Nucleus accumbens (tissue), 56 donors: ENCODE data around the gene S100B.

ENCODE experiments used
- DNase-seq, 56 donors: peaks; one replicate each; lab custom pipeline; 2025; lab: John Stamatoyannopoulos, UW

The S100B gene

DNA sequence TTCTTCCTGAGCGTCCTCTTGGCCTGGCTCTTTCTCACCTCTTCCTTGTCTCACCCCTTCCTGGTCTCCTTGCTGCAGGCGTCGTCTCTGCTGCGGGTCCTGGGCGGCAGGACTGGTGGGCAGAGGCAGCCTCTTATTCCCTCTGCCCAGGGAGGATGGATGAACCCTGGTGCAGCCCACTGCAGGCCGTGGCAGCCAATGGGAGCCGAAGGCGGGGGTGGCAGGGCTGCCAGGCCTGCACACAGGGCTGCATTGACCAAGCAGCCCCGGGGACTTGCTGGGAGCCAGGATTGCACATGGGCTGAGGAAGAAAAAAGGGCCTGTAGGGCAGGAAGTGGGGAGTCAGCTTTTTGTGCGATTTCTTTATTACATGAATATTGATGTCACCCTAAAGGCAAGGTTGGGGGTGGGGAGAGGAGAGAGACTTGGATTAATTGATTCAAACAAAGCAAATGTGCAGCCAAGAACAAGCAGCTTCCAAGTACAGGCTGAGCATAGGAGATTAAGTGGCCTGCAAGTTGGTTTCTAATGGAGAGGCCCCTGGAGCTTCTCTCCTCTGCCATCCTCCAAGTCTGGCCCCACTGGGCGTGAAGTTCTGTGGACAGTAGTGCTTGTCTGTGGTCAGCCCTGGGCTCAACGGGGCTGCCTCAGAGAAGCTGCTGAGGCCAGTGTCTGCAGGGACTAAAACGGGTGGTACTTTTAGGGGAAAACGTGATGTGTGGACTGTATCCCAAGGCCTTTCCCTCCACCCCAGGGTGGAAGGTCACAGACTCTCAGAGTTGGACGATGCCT lies at the start of gene S100B:
Gene S100B, minus strand, starts transcription at position 108 of the 792 bp plus-strand sequence. CDS start 2,667 bp downstream, outside the sequence.
- peak in 54 of 56 donors; percentile 39 to 95 (median 86) for DNase-seq

DNA sequence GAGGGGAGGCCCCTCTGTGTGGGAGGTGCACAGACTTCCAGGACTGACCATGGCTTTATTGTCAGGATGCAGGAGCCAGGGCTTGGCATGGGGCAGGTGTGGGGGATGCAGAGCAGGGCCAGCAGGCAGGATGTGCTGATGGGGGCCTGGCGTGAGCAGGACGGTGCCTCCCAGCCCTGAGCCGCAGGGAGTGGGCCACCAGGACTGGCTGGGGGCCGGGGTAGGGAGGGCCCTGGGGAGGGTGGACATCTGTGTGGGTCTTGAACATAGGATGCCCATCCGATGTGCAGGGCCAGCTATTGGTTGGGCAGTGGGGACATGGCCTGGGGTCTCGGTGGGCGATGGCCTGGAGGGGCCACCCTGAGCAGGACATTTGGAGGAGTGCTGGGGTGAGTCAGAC lies 46.2 kb upstream of the S100B start:
- DNase-seq = no peak

DNA sequence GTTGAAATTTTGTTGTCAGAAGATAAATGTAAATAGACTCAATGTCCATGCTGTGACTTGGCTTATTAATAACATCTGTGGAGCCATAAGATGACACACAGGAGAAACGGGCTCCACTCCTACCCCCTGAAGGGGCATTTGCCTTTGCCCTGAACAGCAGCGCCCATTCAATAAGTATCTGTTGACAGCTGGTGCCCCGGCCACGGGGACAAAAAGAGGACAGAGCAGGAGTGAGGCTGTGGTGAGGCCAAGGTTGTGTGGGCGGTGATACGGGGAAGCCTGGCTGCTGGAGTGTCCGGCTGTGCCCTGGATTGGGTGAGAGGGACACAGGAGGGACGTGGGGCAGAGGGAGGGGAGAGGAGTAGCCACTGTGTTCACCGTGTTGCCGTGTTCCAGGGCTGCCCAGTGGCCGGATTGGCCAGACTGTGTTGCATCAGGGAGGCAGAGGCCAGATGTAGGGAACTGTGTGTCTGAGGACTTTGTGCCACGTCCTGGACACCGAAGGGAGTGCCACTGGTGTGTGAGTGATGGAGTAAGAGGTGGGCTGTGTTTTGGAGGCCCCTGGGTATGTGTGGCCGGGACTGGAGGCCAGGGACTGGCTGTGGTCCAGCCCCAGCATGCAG lies 45.7 kb upstream of the S100B start:
- no peak for DNase-seq

DNA sequence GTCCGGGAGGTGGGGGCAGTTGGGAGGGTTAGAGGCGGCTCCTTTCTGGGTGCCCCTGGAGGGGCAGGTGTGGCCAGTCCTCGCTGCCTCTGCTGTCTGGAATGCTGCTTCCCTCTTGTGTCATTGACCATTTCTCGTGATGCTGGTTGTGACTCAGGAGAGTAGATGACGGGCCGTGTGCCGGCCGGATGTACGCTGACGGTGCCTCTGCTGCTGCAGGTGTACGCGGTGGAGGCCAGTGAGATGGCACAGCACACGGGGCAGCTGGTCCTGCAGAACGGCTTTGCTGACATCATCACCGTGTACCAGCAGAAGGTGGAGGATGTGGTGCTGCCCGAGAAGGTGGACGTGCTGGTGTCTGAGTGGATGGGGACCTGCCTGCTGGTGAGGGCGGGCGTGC lies 44.5 kb upstream of the S100B start:
- DNase-seq = no peak

DNA sequence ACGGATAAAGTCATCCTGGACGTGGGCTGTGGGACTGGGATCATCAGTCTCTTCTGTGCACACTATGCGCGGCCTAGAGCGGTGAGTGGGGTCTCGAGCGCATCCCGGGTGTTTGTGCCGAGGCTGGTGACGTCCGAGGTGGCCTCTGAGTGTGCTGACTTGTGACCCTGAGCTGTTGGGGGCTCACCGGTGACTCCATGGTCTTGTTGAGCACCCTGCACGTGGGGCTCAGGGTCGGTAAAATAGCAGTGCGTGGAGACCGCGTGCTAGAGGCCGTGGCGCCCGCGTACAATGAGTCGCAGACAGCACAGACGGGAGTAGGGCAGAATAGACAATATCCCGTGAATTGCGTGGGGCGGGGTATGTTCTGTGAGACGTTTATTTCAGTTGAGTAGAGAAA lies 43.7 kb upstream of the S100B start:
- DNase-seq = no peak

DNA sequence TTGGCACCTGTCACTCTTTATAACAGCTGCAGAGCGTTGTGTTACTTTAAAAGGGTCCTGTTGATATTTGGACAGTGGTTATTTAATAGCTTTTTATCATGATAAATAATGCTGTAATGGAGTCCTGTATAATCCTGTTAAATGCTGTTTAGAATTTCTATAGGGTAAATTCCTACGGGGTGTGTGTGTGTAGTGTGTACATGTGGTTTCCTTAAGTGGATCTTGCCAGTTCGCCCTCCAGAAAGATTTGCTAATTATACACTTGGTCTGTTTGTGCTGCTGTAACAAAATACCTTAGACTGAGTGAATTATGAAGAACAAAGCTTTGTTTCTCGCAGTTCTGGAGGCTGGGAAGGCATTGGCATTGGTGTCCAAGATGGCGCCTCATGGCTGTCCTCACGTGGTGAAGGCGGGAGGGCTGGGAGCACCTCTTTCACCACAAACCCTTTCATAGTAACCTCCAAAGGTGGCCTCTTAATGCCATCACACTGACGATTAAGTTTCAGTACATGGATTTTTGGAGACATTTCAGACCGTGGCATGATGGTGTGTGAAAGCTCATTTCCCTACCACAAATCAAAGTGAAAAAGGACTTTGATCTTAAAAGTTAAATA lies 41.8 kb upstream of the S100B start:
- DNase-seq = no peak

DNA sequence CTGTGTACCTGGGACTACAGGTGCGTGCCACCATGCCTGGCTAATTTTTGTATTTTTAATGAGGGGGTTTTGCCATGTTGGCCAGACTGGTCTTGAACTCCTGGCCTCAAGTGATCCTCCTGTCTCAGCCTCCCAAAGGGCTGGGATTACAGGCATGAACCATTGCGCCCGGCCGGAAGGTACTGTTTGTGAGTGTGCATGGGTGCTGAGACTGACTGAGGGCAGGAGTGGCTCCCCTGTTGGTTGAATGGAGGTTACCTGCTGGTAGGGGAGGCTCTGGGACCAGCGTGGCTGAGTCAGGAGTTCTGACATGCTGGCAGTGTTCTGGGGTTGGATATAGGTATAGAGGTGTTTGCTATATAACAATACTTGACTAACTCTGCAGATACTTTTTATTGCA lies 41.0 kb upstream of the S100B start:
- no peak for DNase-seq

DNA sequence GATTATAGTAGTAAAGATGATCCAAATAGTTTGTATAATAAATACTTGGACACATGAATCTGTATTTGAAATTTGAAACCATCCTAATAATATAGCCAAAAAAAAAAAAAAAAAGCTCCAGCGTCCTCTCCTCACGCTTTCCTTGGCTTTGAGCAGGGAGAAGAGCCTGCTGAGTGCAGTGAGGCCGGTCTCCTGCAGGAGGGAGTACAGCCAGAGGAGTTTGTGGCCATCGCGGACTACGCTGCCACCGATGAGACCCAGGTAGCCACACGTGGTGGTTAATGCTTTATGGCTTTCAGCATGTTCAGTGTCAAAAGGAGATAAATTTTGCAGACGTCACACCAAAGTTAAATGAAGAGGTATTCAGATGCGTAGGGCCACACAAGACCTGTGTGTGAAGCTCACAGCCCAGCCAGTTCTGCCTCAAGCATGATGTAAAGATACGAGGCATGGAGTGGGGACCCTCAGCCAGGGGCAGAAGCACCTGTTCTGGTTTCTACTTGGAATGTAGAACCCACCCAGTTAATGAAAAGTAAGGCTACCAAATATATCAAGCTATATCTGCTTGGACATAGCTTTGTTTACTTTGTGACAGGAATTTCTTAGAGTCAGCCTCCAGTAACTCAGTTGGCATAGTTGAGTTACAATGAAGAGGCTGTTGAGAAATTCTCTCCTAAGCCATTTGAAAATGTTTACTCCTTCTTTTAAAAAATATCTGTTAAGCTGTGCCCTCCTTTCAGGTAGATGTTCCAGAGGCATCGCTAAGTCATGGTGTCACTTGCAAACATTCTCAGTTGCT lies 38.7 kb upstream of the S100B start:
- DNase-seq = no peak

DNA sequence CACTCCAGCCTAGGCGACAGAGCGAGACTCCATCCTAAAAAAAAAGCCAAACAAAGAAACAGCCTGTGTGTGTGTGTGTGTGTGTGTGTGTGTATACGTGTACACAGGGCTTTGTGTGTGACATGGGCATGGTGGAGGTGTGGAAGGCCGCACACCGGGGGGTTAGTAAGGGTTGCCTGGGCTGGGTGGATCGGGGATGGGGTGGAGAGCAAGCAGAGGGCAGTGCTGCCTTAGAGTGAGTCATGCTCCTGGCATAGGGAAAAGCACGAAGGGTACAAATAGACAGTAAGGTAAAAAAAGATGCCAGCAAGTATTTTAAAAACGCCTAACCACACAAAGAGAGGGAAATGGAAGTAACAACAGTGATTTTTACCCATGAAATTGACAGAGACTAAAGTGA lies 36.8 kb upstream of the S100B start:
- no peak for DNase-seq

DNA sequence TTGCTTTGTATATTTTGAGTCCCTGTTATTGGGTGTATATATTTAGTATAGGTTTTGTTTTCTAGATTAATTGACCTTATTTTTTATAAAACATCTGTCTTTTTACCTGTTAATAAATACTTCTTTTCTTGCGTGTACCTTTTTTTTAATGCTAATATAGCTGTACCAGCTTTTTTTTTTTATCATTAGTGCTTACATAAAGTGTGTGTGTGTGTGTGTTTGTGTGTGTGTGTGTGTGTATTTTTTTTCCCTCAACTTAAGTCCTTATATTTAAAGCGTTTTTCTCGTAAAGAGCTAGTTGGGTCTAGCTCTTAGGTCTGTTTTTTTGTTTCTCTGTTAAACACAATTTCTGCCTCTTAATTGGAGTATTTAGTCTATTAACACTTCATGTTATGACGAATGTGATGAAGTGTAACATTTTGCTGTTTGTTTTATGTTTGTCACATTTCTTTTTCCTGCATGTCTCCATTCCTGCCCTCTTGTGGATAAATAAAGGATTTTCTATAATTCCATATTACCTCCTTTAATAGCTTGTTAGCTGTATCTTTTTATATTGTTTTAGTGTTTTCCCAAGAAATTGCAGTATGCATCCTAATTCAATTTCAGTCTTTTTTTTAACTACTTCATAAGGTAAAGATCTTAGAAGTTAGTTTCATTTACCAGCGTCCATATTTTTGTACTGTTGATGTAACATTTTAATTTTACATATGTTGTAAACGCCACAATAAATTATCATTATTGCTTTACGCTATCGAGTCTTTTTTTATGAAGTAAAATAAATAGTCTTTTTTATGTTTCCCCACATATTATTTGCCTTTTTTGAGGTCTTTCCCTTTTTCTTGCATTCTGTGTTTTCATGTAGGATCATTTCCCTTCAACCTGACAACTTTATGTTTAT lies 34.9 kb upstream of the S100B start:
- DNase-seq = no peak

DNA sequence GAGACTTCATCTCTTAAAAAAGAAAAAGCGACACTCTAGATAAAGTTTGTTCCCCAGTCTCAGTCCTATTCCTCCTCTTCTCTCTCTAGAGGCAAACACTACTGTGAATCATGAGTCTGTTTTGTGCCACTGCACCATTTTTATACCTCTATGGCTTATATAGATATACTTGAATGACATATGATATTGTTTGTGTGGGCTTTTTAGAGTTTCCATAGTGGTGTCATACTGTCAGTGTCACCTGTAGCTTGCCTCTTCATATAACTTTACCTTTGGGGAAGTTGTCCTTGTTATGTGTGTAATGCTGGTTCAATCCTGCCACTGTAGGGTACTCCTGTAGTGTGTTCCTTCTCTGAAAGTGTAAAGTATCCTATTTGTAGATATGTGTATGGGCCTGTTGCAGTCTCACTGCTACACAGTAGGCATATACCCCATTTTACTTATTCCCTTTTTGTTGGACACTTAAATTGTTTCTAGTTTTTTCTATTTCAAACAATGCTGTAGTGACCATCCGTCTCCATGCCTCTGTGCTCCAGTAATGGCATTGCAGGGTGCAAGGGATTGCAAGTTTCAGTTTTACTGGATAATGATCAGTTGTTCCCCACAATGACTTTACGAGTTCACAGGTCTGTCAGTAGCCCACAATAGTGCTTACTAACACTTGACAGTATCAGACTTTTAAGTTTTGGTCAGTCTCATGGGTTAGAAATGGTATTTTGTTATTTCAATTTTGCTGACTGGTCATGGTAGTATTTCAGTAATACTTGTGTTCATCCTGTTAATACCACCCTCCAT lies 33.3 kb upstream of the S100B start:
- DNase-seq = no peak

DNA sequence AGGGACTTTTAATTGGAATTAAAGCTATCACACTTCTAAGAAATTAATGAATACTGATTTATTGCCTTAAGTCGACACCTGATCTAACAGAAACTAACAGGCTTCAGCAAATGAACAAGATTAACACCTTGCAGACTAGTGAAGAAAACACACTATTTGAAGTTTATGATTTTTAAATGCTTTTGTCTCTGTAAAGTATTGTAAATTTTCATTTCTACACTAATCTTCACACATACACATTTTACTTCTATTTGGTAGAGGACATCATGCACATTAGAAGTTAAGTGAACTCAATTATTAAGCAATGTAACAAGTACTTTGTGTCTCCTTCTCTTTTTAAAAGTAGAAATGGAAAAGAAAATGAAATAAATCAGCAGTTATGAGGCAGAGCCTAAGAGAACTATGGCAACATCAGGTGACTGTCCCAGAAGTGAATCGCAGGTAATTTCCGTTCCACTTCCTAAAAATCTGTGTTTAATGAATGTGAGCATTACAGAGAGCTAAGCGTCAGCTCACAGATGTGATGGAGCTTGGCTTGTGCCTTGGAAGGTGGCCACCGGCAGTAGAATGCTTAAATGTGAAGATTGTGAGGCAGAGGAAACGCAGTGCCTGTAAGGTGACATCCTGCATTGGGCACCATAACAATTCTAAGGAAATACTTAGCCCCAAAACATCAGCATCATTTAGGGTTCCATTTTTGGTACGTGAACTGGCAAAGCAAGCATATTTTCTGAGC lies 31.8 kb upstream of the S100B start:
- no peak for DNase-seq

DNA sequence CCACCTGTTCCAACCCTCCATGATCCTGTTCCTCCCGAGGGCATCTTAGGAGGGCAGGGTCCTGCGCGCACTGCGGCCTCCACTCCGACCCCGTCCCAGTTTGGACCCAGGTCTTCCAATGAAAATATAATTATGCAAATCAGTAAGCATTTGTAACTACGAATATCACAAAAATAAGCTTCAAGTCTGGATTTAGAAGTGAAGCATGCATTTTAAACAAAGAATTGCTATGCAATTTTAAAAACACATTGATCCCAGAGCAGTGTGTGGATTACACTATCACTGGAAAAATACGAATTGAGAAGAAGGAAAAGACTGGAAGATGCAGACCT lies 31.3 kb upstream of the S100B start:
- DNase-seq = no peak

DNA sequence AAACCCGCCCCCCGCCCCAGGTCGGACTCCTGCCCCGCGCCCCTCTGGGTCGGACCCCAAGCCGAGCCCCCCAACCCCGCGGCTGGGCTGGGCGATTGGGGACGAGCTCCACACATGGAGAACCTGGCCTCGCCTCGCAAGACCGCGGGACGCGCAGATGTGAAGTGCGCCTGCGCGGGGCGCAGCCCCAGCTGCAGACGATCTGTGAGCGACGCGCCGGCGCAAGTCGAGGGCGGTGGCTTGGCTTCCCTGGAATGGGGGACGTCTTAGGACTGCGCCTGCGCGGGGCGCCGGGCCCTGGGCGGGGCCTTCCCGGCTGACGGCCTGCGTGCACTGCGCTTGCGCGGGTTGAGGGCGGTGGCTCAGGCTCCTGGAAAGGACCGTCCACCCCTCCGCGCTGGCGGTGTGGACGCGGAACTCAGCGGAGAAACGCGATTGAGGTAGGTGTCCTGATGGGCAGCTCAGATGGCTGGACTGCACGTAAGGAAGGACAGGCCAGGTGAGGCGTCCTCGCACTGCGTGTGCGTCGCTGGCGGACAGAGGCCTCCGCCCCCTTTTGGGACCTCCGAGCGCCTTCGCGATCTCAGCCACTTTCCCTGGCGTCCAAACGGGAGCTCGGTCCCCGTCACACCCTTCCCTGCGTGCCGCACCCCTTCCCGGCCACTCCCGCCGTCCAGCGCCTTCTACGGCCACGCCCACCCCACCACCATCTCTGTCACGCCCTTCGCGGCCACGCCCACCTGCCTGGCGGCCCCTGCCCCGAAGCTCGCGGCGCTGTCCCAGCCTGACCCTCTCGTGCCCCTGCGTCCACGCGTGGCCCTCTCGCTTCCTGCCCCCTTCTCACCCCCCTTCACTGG lies 30.7 kb upstream of the S100B start, which contains the start of gene PRMT2:
Gene PRMT2, plus strand, starts transcription at position 351 of the 857 bp plus-strand sequence. CDS start 1,278 bp downstream, outside the sequence.
- DNase-seq = peak; percentile 56 to 98 (median 94)

DNA sequence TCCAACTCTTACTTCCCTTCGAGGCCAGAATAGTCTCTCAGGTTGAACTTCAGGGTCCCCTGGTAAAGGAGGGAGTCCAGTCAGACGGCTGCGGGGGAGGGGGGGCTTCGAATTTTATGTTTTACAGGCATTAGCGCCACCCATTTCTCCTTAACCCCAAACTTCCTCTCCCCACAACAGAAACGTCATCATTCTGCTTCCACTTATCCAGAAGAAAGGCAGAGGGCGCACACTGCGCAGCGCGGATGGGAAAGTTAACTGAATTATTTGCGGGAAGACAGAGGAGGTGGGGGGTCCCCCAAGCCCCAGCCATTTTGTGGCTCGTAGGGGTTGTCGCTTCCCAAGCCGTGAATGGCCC lies 30.1 kb upstream of the S100B start:
- DNase-seq = peak in 42 of 56 donors; percentile 61 to 96 (median 87)

DNA sequence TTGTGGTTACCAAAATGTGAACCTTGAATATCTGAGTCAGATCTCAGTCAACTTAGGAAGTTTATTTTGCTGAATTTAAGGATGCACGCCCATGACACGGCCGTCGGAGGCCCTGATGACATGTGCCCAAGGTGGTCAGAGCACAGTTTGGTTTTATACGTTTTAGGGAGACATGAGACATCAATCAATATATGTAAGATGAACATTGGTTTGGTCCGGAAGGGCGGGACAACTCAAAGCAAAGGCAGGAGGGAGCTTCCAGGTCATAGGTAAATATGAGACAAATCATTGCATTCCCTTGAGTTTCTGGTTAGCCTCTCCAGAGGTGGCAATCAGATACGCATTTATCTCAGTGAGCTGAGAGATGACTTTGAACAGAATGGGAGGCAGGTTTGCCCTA lies 29.5 kb upstream of the S100B start:
- no peak for DNase-seq

DNA sequence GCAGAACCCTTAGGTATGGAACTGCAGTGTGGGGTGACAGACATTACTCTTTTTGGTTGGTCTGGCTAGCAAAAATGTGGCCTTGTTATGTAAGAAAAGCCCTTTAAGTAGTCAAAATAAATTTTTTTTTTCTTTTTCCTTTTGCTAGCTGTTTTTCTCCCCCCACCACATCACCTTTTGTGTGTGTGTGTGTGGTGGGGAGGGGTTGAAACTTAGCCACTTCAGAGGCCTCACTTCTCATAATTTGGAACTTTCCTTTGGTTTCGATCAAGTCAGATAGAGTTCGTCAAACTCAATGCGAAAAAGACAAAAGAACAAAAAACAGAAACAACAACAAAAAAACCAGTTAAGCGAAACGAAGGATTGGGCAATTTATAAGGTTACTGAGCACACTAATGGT lies 28.7 kb upstream of the S100B start:
- DNase-seq = no peak
